ENCODE data around the gene DPF3. TPM values are rescaled to one million over a fixed set of nuclear protein-coding genes. Genes with fewer than 3 reads are reported as not detected.

The DPF3 gene
- polyA plus RNA-seq, 2 of the 4 experiments (the other 2 are of a cell fraction) = 0.05 to 0.09 TPM

- no peaks in the 10 kb centered on the region for H3K9me3 ChIP-seq
- no peak for FAIRE-seq
- no peak for TF ChIP-seq HOXB13 (CRISPR knock-in tag; IDR thresholded peaks at IDR 0.05; ENCODE audit: low read depth)
- TF ChIP-seq HEYL (CRISPR knock-in tag; IDR thresholded peaks at IDR 0.05) = no peak
- TF ChIP-seq PBX3 (IDR thresholded peaks at IDR 0.05) = no peak
- TF ChIP-seq CHD2 (IDR thresholded peaks at IDR 0.05; ENCODE audit: low read length, partially characterized antibody) = no peak
- no peak for TF ChIP-seq ATOH8 (CRISPR knock-in tag; IDR thresholded peaks at IDR 0.05; ENCODE audit: low read depth)
- TF ChIP-seq CEBPB (IDR thresholded peaks at IDR 0.05) = no peak
- TF ChIP-seq FOXS1 (CRISPR knock-in tag; IDR thresholded peaks at IDR 0.05) = no peak
- TF ChIP-seq JUNB (IDR thresholded peaks at IDR 0.05) = no peak
- no peak for TF ChIP-seq ZNF302 (CRISPR knock-in tag; IDR thresholded peaks at IDR 0.05)
- no peak for TF ChIP-seq MYC (IDR thresholded peaks at IDR 0.05; ENCODE audit: borderline replicate concordance, low read length)
- TF ChIP-seq MAX (IDR thresholded peaks at IDR 0.05) = no peak
- TF ChIP-seq REST (IDR thresholded peaks at IDR 0.05) = no peak
- TF ChIP-seq JUN (IDR thresholded peaks at IDR 0.05) = no peak
- no peak for TF ChIP-seq CTCF (IDR thresholded peaks at IDR 0.05)
- TF ChIP-seq EHMT2 (IDR thresholded peaks at IDR 0.05; ENCODE audit: low read depth) = no peak
- CTCF ChIA-PET = interaction anchor here (0.9 to 1.3 kb wide), 2 partner anchors 12 to 20 kb away, joined by 3 read pairs; no protein-coding TSS in a partner anchor
- ATAC-seq = no peak
- no peak for DNase-seq (ENCODE audit: low read depth in 1 of 2, low spot score in 1 of 2)
- H3K27ac ChIP-seq = no peak overlapping the region
- H3K4me1 ChIP-seq = 0 out of 3 replicates have a peak, but pooled peaks cover 4% of the 10 kb centered on the region
- POLR2A ChIA-PET = interaction anchor here (0.9 kb wide), 1 partner anchor 10 kb away, joined by 3 read pairs; no protein-coding TSS in a partner anchor
- no peak overlapping the region for H3K4me3 ChIP-seq
- 86% methylated on average over 5 of the region's 5 CpGs for WGBS (ENCODE audit: missing lambda C conversion rate)
- H3K4me2 ChIP-seq = no peak overlapping the region
Measured at GRCh38 chr14:72598306-72598705, 295.6 kb downstream of the DPF3 start.

GRCh38 chr14:72597252-72598233, 296.4 kb downstream of the DPF3 start:
- 0 out of 3 replicates have a peak, but pooled peaks cover 4% of the 10 kb centered on the region for H3K4me1 ChIP-seq
- no peak overlapping the region for H3K4me2 ChIP-seq
- no peak for DNase-seq (ENCODE audit: low read depth in 1 of 2, low spot score in 1 of 2)
- no peak for ATAC-seq
- 54% methylated on average over 16 of the region's 16 CpGs for WGBS (ENCODE audit: missing lambda C conversion rate)
- H3K9me3 ChIP-seq = no peaks in the 10 kb centered on the region
- no peak overlapping the region for H3K4me3 ChIP-seq
- POLR2A ChIA-PET = interaction anchor here (0.9 kb wide), 1 partner anchor 11 kb away, joined by 3 read pairs; no protein-coding TSS in a partner anchor
- FAIRE-seq = no peak
- H3K27ac ChIP-seq = no peak overlapping the region
- CTCF ChIA-PET = interaction anchor here (0.6 to 1.3 kb wide), 3 partner anchors 11 to 19 kb away, joined by 3 read pairs; no protein-coding TSS in a partner anchor
- TF ChIP-seq HOXB13 (CRISPR knock-in tag; IDR thresholded peaks at IDR 0.05; ENCODE audit: low read depth) (no peak), PBX3 (IDR thresholded peaks at IDR 0.05) (no peak), ESRRA (IDR thresholded peaks at IDR 0.05; ENCODE audit: borderline replicate concordance, low read length) (no peak), PHF8 (IDR thresholded peaks at IDR 0.05; ENCODE audit: borderline replicate concordance, low read depth) (no peak), POLR2A (IDR thresholded peaks at IDR 0.05; ENCODE audit: low read length) (no peak), RAD21 (conservative IDR thresholded peaks at IDR 0.05 in 1 of 2, IDR thresholded peaks at IDR 0.05 in 1 of 2) (no peak), JUNB (IDR thresholded peaks at IDR 0.05) (no peak), ZSCAN20 (CRISPR knock-in tag; IDR thresholded peaks at IDR 0.05) (no peak), ATOH8 (CRISPR knock-in tag; IDR thresholded peaks at IDR 0.05; ENCODE audit: low read depth) (no peak), USF2 (IDR thresholded peaks at IDR 0.05) (no peak), TFCP2L1 (CRISPR knock-in tag; IDR thresholded peaks at IDR 0.05) (no peak), SREBF2 (IDR thresholded peaks at IDR 0.05) (no peak)

All from A549 (cell line).